A673 (cell line): ENCODE results near the gene CFAP206. TPM values are rescaled to one million over a fixed set of nuclear protein-coding genes. Genes with fewer than 3 reads are reported as not detected.

ENCODE experiments used
- BruUV-seq: library from RNA; stranded (reverse); fragments of 400-500 nt; replicated peaks from 2 replicates; lab custom pipeline; 2021; lab: Mats Ljungman, UMichigan
- CTCF ChIA-PET: fragments of 300-600 bp; sonication (Branson Sonifier 250); formaldehyde crosslinking; loops from one replicate; lab custom pipeline; 2022; ENCODE audit warnings: antibody characterized with exemption; lab: Charles Lee
- POLR2A ChIA-PET: fragments of 300-600 bp; sonication (Branson Sonifier 250); formaldehyde crosslinking; loops from one replicate; lab custom pipeline; 2022; ENCODE audit warnings: antibody characterized with exemption; ENCODE audit not compliant: low non-redundant PET; lab: Charles Lee
- DNase-seq: peaks from one replicate; pipeline ENCODE4 v3.0.0-alpha.2; 2015; ENCODE audit warnings: low spot score
- H3K27ac ChIP-seq: fragments of 200-600 bp; sonication (generic); 2 replicates; pipeline ENCODE4 v1.5.1; 2016; ENCODE audit warnings: mixed run types, low read depth, mild to moderate bottlenecking, mixed read lengths, antibody characterized with exemption, low read length; ENCODE audit not compliant: poor library complexity, severe bottlenecking
- H3K27me3 ChIP-seq: fragments of 200-600 bp; sonication (generic); replicated peaks from 2 replicates; pipeline ENCODE4 v1.6.1; 2017; ENCODE audit warnings: mixed run types, low read depth, mild to moderate bottlenecking, mixed read lengths, antibody characterized with exemption, low read length; ENCODE audit not compliant: insufficient read depth, poor library complexity
- H3K36me3 ChIP-seq: fragments of 200-600 bp; sonication (generic); 2 replicates; pipeline ENCODE4 v1.6.1; 2016; ENCODE audit warnings: mixed run types, mild to moderate bottlenecking, mixed read lengths, antibody characterized with exemption, low read length; ENCODE audit not compliant: insufficient read depth, poor library complexity, severe bottlenecking
- H3K4me1 ChIP-seq: fragments of 200-600 bp; sonication (generic); 2 replicates; pipeline ENCODE4 v1.6.1; 2017; ENCODE audit warnings: mixed run types, mild to moderate bottlenecking, mixed read lengths, antibody characterized with exemption, low read length; ENCODE audit not compliant: insufficient read depth, poor library complexity, severe bottlenecking
- H3K4me3 ChIP-seq: fragments of 200-600 bp; sonication (generic); 2 replicates; pipeline ENCODE4 v1.5.1; 2016; ENCODE audit warnings: low read depth, mixed run types, mild to moderate bottlenecking, mixed read lengths, low read length; ENCODE audit not compliant: poor library complexity, severe bottlenecking
- H3K9me3 ChIP-seq: fragments of 200-600 bp; sonication (generic); 2 replicates; pipeline ENCODE4 v1.6.1; 2016; ENCODE audit warnings: mixed run types, low read depth, mild to moderate bottlenecking, mixed read lengths, antibody characterized with exemption, low read length; ENCODE audit not compliant: poor library complexity, severe bottlenecking
- EZH2 ChIP-seq: fragments of 200-600 bp; sonication (generic); IDR thresholded peaks from 2 replicates; pipeline ENCODE4 v1.6.1; 2017; ENCODE audit warnings: borderline replicate concordance, low read depth, mild to moderate bottlenecking, mixed read lengths, antibody characterized with exemption, low read length; ENCODE audit not compliant: poor library complexity, severe bottlenecking
- intact Hi-C: fragments of 100-400 bp; cut with micrococcal nuclease; formaldehyde crosslinking; loops from one replicate; pipeline ENCODE4 v1.10.0; 2022; ENCODE audit not compliant: unreplicated experiment
- total RNA-seq: library from RNA; stranded (reverse); gene quantifications from 2 replicates; pipeline ENCODE4 v1.2.3, GENCODE V29; 2021
- TF ChIP-seq, protein P1 (sequence below): fragments of 300-800, 200-600 bp; sonication (generic); conservative IDR thresholded peaks from 2 replicates; pipeline ENCODE4 v1.5.1; 2017; ENCODE audit warnings: low read depth, mild to moderate bottlenecking, antibody characterized with exemption, low read length, moderate library complexity, mixed read lengths

CFAP206 gene
- total RNA-seq, 1 experiment from 2014 or later, result not detected

DNA sequence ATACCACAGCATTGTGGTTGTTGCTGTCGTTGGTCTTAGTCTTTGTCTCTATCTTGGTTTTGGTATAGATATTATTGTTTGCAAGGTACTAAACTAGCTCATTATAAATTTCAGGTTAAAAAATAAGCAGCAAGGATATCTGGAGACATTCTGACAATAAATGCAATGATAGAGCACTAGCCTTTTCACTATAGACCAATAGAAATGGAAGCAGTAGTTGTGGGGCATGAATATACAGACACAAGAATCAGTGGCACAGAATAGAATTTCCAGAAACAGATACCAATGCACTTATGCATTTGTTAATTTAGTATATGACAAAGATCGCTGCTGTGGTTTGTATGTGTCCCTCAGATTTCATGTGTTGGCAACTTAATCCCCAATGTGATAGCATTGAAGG, 31.1 kb upstream of the CFAP206 start:
- Histone ChIP-seq H3K4me3 (no peak overlapping the region), H3K36me3 (no peaks in the 10 kb centered on the region), H3K4me1 (no peaks in the 10 kb centered on the region), H3K27ac (no peak overlapping the region), H3K9me3 (no peaks in the 10 kb centered on the region), H3K27me3 (no peaks in the 10 kb centered on the region)
- CTCF ChIA-PET, result no interaction called here
- DNase-seq, result no peak
- intact Hi-C loops, result no loop called here
- no peak for TF ChIP-seq EZH2
- TF ChIP-seq, protein P1, sequence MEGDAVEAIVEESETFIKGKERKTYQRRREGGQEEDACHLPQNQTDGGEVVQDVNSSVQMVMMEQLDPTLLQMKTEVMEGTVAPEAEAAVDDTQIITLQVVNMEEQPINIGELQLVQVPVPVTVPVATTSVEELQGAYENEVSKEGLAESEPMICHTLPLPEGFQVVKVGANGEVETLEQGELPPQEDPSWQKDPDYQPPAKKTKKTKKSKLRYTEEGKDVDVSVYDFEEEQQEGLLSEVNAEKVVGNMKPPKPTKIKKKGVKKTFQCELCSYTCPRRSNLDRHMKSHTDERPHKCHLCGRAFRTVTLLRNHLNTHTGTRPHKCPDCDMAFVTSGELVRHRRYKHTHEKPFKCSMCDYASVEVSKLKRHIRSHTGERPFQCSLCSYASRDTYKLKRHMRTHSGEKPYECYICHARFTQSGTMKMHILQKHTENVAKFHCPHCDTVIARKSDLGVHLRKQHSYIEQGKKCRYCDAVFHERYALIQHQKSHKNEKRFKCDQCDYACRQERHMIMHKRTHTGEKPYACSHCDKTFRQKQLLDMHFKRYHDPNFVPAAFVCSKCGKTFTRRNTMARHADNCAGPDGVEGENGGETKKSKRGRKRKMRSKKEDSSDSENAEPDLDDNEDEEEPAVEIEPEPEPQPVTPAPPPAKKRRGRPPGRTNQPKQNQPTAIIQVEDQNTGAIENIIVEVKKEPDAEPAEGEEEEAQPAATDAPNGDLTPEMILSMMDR, result no peak
- POLR2A ChIA-PET, result no interaction called here
- BruUV-seq, result no TSS peak

DNA sequence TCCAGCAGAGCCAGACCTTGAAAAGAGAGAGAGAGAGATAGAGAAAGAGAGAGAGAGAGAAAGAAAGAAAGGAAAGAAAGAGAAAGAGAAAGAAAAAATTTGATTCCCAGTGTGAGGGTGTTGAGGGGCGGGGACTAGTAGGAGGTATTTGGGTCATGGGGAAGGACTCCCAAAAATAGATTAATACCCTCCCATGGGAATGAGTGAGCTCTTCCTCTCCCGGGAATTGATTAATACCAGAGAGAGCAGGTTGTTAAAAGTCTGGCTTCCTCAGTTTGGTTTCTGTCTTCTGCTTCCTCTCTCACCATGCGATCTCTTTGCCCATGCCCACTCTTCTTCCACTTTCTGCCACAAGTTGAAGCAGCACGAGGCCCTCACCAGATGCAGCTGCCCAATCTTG, 28.8 kb upstream of the CFAP206 start:
- DNase-seq, result peak; percentile 31
- H3K4me1 ChIP-seq, result no peaks in the 10 kb centered on the region
- BruUV-seq, result no TSS peak
- ChIA-PET POLR2A (no interaction called here), CTCF (no interaction called here)
- intact Hi-C loops, result no loop called here
- H3K9me3 ChIP-seq, result no peaks in the 10 kb centered on the region
- no peaks in the 10 kb centered on the region for H3K36me3 ChIP-seq
- TF ChIP-seq, protein P1, result no peak
- TF ChIP-seq EZH2, result no peak
- H3K27ac ChIP-seq, result no peak overlapping the region
- no peaks in the 10 kb centered on the region for H3K27me3 ChIP-seq
- no peak overlapping the region for H3K4me3 ChIP-seq

GRCh38 chr6:87382861-87383260, 24.9 kb upstream of the CFAP206 start:
- POLR2A ChIA-PET, result no interaction called here
- no peak for DNase-seq
- H3K4me3 ChIP-seq, result no peak overlapping the region
- H3K9me3 ChIP-seq, result no peaks in the 10 kb centered on the region
- H3K27me3 ChIP-seq, result no peaks in the 10 kb centered on the region
- H3K4me1 ChIP-seq, result no peaks in the 10 kb centered on the region
- no peak for TF ChIP-seq EZH2
- TF ChIP-seq, protein P1, result no peak
- BruUV-seq, result no TSS peak
- intact Hi-C loops, result no loop called here
- H3K36me3 ChIP-seq, result no peaks in the 10 kb centered on the region
- CTCF ChIA-PET, result no interaction called here
- H3K27ac ChIP-seq, result no peak overlapping the region
